Esophagus muscularis mucosa (tissue), 3 donors: ENCODE measurements around the gene TACC2.

Experiments used
- POLR2A ChIP-seq: fragments of 450-650 bp; IDR thresholded peaks from one replicate; pipeline ENCODE4 v1.6.1; 2017; ENCODE audit warnings: antibody characterized with exemption, moderate library complexity, mild to moderate bottlenecking, low read depth
- POLR2AphosphoS5 ChIP-seq, 2 donors: sonication (generic); formaldehyde crosslinking; IDR thresholded peaks; one replicate each; pipeline ENCODE4 v1.6.1; 2017; ENCODE audit warnings: antibody characterized with exemption in 2 of 2
- TF ChIP-seq, protein P1 (sequence below), 3 experiments: fragments of 200-600 bp in 2 of 3; fragments of 450-650 bp in 1 of 3; sonication (generic) in 2 of 3; IDR thresholded peaks; one replicate each; pipeline ENCODE4 v1.5.1; 2017 to 2019; ENCODE audit warnings: antibody characterized with exemption in 3 of 3, mild to moderate bottlenecking in 2 of 3, moderate library complexity in 1 of 3

DNA sequence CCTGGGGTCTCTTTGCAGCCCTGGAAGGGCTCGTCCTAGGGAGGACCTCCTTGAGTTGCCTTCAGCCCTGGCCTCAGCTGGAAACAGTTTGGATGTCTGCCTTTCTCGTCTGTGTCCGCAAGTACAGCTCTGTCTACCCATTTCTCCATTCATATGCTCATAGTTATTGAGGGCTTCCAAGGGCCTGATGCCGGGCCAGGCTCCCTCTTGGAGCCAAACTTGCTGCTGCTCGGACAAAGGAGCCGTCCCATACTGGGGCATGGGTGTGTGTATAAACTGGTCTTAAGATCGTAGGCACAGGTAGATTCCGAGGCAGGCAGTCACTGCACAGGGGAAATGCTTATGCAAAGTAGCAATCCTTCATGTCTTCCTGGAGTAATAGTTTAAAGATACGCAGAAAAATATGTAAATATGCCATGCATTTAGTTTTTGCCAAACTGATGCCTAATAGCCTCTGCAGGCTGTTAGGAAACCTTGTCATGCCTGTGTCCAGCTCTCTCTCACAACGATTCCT, 165.1 kb downstream of the TACC2 start:
- TF ChIP-seq, protein P1, sequence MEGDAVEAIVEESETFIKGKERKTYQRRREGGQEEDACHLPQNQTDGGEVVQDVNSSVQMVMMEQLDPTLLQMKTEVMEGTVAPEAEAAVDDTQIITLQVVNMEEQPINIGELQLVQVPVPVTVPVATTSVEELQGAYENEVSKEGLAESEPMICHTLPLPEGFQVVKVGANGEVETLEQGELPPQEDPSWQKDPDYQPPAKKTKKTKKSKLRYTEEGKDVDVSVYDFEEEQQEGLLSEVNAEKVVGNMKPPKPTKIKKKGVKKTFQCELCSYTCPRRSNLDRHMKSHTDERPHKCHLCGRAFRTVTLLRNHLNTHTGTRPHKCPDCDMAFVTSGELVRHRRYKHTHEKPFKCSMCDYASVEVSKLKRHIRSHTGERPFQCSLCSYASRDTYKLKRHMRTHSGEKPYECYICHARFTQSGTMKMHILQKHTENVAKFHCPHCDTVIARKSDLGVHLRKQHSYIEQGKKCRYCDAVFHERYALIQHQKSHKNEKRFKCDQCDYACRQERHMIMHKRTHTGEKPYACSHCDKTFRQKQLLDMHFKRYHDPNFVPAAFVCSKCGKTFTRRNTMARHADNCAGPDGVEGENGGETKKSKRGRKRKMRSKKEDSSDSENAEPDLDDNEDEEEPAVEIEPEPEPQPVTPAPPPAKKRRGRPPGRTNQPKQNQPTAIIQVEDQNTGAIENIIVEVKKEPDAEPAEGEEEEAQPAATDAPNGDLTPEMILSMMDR (IDR thresholded peaks at IDR 0.05) = no peak
- no peak for TF ChIP-seq POLR2AphosphoS5 (IDR thresholded peaks at IDR 0.05)
- TF ChIP-seq POLR2A = no peak
